ENCODE data around the gene HTR7.

Gene HTR7

DNA sequence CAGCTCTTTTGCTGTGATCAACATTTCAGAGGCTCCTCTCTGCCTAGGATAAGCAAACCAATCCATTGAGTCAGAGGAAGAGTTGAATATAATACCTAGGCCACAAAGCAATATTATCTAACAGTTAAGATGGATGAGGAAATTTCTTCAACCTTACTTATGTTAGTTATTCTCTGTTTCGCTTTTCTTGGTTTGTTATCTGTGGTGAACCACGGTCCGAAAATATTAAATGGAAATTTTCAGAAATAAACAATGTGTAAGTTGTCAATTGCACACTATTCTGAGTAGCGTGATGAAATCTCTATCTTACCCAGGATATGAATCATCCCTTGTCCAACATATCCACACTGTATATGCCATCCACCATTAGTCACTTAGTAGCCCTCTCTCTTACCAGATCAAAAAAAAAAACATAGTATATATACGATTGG, 1.5 kb upstream of the HTR7 start:
- TF ChIP-seq, protein P1, sequence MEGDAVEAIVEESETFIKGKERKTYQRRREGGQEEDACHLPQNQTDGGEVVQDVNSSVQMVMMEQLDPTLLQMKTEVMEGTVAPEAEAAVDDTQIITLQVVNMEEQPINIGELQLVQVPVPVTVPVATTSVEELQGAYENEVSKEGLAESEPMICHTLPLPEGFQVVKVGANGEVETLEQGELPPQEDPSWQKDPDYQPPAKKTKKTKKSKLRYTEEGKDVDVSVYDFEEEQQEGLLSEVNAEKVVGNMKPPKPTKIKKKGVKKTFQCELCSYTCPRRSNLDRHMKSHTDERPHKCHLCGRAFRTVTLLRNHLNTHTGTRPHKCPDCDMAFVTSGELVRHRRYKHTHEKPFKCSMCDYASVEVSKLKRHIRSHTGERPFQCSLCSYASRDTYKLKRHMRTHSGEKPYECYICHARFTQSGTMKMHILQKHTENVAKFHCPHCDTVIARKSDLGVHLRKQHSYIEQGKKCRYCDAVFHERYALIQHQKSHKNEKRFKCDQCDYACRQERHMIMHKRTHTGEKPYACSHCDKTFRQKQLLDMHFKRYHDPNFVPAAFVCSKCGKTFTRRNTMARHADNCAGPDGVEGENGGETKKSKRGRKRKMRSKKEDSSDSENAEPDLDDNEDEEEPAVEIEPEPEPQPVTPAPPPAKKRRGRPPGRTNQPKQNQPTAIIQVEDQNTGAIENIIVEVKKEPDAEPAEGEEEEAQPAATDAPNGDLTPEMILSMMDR (conservative IDR thresholded peaks at IDR 0.05; ENCODE audit: low read depth, low read length), result no peak
- peak; percentile 76 for DNase-seq (ENCODE audit: low read depth)
- H3K4me3 ChIP-seq (ENCODE audit: low read depth, low read length), result no peak overlapping the region

DNA sequence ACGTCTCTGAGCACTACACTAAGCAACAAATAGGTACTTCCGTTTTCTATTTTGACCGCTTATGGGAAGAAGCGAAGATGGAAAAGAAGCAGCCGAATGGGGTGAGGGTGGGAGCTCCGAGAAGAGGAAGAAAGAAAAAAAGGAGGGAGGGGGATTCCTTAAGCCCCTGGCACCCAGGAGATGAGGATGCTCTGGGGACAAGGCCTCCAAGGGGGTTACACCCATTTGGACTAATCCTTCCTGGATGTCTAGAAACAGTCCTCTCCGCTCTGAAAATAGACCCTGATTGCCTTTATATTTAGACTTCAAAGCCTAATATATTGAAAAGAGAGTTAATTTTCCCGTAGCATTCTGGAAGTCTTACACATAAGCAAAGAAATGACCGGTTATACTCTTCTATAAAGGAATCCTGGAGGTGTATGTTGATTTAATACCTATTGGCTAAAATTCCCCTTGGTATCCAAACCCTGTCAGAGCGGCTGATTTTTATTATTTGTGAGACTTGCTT, 676 bp upstream of the HTR7 start:
- peak overlapping the region; percentile 73 for H3K4me3 ChIP-seq (ENCODE audit: low read depth, low read length)
- TF ChIP-seq, protein P1 (conservative IDR thresholded peaks at IDR 0.05; ENCODE audit: low read depth, low read length), result no peak
- DNase-seq (ENCODE audit: low read depth), result peak; percentile 5

DNA sequence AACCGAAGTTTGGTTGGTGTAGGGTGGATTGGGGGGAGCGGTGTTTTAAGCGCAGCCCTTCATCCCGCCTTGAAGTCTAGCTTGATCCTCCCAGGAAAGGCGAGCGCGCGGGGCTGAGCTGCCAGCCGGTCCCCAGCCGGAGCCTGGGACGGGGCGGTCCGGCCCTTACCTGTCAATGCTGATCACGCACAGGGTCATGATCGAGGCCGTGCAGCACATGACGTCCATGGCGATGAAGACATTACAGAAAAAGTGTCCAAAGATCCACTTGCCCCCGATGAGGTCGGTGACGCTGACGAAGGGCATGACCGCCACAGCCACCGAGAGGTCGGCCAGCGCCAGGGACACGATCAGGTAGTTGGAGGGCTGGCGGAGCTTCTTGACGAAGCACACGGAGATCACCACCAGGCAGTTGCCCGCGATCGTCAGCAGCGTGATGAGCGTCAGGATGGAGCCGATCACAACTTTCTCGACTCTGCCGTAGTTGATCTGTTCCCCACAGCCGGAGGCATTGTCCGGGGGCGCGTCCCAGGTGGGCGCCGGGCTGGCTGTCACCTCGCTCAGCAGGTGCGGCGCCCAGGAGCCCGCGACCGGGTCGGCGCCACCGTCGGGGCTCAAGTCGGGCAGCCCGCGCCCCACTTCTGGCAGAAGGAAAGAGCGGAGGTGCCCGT, 740 bp downstream of the HTR7 start:
- peak; percentile 6 for DNase-seq (ENCODE audit: low read depth)
- H3K4me3 ChIP-seq (ENCODE audit: low read depth, low read length), result peak overlapping the region; percentile 73
- TF ChIP-seq, protein P1 (conservative IDR thresholded peaks at IDR 0.05; ENCODE audit: low read depth, low read length), result no peak

DNA sequence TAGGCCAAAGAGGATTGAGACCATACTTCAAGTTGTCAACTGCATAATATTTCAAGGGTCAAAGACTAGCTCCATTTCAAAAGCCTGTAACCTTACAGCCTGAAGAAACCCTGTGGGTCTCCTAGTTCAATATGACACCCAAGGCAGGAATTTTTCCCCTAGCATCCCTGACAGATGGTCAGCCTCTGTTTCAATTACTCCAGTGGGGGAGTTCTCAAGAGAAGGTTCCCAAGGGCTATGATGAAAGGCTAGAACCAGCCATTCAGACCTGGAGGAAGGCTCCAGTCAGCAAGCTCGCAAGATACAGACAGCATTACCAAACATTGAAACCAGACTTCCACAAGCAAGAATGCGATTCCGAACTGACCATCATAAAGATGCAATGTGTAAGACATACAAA, 1.6 kb downstream of the HTR7 start:
- H3K4me3 ChIP-seq (ENCODE audit: low read depth, low read length), result no peak overlapping the region
- peak; percentile 6 for DNase-seq (ENCODE audit: low read depth)

DNA sequence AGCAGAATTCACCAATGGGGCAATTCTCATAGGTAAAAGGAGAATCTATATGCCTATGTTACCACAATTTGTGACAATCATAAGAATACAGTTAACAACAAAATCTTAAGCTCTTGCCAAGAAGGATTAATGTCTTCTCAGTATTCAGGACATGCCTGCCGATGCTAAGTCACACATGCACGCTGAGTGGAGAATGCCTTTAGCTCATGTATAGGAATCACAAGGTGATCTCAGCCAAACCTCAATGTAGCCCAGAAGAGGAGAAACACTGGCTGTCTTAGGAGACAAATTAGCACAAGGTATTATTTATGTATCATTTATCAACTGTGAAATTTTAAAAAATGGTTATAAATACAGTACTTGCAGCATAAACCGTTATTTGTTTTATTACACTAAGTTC, 2.7 kb downstream of the HTR7 start:
- no peak for DNase-seq (ENCODE audit: low read depth)
- TF ChIP-seq, protein P1 (conservative IDR thresholded peaks at IDR 0.05; ENCODE audit: low read depth, low read length), result no peak
- no peak overlapping the region for H3K4me3 ChIP-seq (ENCODE audit: low read depth, low read length)

More for the DNA sequence above, 1.6 kb downstream of the HTR7 start:
- TF ChIP-seq, protein P1 (conservative IDR thresholded peaks at IDR 0.05; ENCODE audit: low read depth, low read length), result no peak

DNA sequence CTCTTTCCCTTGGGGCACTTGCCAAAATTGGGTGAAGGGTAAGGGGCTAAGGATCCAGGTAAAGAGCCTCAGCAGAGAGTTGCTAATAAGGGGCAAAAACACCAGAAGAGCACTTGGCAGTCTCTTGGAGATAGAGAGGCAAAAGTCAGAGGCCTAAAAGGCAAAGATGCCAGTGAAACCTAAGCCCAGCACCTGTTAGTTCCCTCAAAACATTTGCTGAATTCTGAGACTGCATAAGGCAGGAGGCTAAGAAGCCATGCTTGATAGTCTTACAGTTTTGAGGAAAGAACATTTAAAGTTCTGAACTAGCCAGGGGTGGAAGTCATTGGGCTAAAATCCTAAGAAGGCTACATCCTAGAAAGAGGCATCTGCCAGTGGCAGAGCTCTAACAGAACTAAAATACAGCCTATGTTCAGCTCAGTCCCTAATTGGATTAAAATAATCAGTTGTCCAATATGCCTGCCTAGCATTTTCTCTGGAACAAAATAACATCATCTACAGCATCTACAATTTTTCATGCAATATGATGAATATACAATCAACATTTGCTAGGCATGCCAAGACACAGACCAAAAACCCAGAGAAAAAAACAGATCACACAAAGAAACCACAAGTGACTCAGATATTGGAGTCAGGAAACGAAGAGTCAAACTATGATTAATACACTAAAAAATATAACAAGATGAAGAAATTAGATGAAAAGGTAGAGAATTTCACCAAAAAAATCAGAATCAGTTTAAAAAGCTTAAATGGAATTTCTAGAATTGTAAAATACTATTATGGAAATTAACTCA, 7.7 kb downstream of the HTR7 start:
- TF ChIP-seq, protein P1 (conservative IDR thresholded peaks at IDR 0.05; ENCODE audit: low read depth, low read length), result no peak
- no peak overlapping the region for H3K4me3 ChIP-seq (ENCODE audit: low read depth, low read length)
- peak; percentile 15 for DNase-seq (ENCODE audit: low read depth)

Data from choroid plexus epithelial cell (primary cell).